Measurements from ENCODE around the gene FKBP1A.
A peak's percentile ranks its signal among the peaks of the same experiment; 100 is the strongest.

FKBP1A gene

DNA sequence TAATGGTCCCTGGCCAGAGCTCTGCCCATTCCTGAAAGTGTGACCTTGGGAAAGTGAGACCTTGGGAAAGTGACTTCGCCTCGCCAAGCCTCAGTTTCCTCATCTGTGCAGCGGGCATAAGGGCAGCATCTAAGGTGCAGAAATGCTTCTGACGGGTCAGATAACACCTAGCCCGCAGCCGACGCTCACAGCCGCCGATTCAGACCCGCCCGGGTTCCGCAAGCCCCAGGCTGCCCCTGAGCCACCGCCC, 486 bp downstream of the FKBP1A start:
- TF ChIP-seq, protein P1, sequence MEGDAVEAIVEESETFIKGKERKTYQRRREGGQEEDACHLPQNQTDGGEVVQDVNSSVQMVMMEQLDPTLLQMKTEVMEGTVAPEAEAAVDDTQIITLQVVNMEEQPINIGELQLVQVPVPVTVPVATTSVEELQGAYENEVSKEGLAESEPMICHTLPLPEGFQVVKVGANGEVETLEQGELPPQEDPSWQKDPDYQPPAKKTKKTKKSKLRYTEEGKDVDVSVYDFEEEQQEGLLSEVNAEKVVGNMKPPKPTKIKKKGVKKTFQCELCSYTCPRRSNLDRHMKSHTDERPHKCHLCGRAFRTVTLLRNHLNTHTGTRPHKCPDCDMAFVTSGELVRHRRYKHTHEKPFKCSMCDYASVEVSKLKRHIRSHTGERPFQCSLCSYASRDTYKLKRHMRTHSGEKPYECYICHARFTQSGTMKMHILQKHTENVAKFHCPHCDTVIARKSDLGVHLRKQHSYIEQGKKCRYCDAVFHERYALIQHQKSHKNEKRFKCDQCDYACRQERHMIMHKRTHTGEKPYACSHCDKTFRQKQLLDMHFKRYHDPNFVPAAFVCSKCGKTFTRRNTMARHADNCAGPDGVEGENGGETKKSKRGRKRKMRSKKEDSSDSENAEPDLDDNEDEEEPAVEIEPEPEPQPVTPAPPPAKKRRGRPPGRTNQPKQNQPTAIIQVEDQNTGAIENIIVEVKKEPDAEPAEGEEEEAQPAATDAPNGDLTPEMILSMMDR (IDR thresholded peaks at IDR 0.05; ENCODE audit: low read depth, low read length): no peak
- H3K4me3 ChIP-seq (ENCODE audit: low read depth, low read length): peak overlapping the region; percentile 78

DNA sequence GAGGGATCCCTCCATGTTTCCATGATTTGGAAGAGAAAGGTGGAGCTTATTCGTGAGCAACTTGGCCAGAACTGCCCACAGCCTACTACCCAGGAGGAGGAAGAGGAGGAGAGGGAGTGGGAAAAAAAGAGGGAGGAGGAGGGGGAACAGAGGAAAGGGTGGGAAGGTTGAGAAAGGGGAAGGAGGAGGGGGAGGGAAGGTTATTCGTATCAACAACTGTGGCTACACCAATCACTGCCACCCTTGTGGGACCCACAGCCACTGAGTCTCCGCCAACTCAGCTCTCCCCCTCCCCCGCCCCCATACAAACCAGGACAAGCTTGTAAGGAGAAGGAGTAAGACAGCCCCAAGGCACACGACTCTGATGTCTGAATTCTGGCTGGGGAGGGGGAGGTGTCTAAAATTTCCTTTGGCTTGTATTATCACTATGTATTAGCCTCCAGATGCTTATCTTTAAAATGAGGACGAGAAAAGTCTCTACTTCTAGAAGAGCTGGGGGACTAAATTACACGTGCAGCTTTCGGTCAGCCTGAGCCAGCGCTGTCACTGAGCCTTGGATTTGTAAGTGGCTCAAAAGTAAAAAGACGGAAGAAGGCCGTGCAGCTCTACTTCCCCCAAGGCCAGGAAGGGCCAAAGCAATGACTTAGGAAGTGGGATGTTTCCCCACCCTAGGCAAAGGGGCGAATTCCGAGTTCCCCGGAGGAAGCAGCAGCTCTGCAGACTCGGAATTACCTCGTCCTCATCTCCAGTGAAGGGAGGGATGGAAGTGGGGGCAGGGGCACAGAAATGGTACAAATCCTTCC, 1.0 kb downstream of the FKBP1A start:
- peak overlapping the region; percentile 78 for H3K4me3 ChIP-seq (ENCODE audit: low read depth, low read length)
- TF ChIP-seq, protein P1 (IDR thresholded peaks at IDR 0.05; ENCODE audit: low read depth, low read length): no peak

DNA sequence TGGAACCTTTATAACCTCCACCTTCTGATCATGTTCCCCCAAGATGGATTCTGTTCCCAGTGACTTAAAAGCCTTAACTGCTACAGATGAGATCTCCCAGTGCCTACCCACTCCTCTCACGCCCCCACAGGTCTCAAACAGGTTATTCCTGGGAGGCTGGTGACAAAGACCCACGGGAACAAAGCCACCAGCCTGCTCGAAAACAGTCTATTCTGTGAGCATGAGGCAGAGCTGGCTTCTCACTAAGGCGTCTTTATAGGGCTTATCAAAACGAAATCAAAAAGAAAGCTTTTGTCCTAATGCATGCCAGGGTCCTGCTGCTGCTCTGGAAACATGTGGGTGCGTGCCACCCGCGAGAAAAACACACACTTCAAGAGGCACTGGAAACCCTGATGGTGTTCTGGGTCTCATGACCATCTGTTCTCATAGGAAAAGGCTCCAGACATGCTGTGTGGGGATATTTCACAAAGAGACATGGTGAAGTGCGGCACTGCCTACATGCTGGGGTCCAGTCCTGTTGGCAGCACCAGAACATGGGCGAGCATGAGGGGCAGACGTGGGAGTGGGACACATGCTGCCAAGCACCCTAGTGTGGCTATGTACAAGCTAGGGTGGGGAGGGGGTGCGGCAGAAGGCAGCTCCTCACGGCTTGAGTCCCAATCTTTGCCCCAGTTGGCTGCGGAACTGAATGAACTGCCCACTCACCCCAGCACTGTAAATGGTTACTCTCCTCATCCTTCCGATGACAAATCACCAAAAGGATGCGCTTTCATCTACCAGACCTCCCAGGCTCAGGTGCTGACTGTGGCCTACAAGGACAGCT, 2.1 kb downstream of the FKBP1A start:
- TF ChIP-seq, protein P1 (IDR thresholded peaks at IDR 0.05; ENCODE audit: low read depth, low read length): no peak
- peak overlapping the region; percentile 78 for H3K4me3 ChIP-seq (ENCODE audit: low read depth, low read length)

DNA sequence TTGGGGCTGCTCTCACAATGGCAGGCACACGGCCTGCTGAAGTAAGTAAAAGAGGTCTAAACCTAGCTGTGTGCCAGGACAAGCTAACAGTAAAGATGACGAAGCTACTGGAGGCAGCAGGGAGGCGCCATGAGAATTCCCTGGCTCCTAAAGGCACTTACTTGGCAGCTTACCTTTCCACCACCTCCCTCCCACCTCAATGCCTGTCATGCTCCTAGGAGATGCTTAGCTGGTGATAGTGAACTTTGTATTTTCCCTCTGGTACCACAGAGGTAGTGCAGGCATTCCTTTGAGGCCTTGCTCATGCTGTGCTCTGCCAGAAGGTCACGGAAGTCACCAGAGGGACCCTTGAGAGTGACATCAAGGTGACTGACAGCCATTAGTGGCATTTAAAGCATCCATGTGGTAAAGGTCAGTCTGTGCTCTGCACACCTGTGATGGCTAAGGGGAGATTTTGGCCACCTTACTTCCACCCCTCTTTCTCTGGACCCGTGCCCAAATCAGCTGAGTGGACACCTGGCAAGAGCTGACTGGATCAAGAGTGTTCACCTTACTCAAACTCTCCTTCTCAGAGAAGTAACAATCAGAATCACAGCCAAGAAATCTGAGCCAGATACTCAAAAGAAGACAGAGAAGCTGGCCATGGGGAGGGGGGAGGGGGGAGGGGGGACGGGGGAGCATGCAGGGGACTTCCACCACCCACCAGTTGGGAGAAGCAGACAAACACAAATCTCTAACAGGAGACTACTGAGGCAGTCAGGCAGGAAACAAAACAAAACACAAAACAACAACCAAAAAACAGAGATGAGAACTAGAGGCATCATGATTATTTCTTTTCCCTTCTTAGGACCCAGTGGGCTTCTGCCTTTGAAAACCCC, 2.9 kb downstream of the FKBP1A start:
- H3K4me3 ChIP-seq (ENCODE audit: low read depth, low read length): no peak overlapping the region
- TF ChIP-seq, protein P1 (IDR thresholded peaks at IDR 0.05; ENCODE audit: low read depth, low read length): no peak

DNA sequence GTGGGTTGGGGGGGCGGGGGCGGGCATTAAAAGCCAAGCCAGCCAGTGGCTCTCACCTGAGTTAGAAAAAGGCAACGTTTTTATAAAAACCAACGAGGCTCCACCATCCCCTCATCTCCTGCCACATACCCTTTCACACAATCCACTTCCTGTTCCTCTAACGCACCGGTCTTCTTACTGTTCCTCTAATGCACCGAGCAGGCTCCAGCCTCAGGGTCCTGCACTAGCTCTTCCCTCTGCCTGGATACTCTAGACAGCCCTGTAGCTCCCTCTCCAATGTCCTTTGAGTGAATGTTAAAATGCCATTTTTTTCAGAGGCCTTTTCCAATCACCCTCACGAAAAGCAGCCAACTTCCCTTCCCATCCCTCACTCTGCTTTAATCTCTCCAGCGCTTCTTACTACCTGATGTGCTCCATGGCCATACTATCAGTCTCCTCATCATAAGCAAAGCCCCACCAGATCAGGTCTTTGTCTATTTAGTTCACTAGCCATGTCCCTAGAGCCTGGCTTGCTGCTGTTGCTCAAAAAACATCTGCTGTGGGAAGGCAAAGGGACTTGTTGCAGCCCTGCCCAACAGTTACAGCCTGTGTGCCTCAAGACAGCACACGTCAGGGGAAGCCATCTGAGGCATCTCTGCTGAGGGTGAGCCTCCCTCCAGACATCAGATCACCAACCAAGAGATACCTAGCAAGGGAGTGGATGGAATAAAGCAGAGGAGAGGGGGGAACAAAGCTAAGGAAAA, 3.9 kb downstream of the FKBP1A start:
- no peak overlapping the region for H3K4me3 ChIP-seq (ENCODE audit: low read depth, low read length)
- TF ChIP-seq, protein P1 (IDR thresholded peaks at IDR 0.05; ENCODE audit: low read depth, low read length): no peak

DNA sequence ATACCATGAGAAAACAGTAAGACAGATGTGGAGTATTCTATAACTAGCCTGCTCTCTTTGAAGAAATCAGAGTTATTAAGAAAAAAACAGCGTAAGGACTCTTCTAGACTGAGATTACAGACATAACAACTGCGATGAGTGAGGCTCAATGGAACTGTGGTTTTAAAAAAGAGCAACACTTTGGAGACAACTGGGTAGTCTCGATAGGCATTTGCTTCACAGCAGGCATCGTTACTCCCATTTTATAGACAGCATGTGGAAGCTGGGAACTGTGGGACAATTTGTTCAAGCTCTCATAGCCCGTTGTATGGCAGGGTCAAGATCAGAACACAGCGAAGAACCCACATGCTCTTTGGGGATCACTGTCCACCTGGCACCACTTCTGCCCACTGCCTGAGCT, 4.6 kb downstream of the FKBP1A start:
- no peak overlapping the region for H3K4me3 ChIP-seq (ENCODE audit: low read depth, low read length)
- TF ChIP-seq, protein P1 (IDR thresholded peaks at IDR 0.05; ENCODE audit: low read depth, low read length): no peak
